ENCODE results near the gene OTUD7B.

The OTUD7B gene

GRCh38 chr1:149916193-149916897, 94.2 kb downstream of the OTUD7B start:
- no peak for DNase-seq (ENCODE audit: low read depth)

GRCh38 chr1:149915429-149916192, 94.9 kb downstream of the OTUD7B start:
- no peak for DNase-seq (ENCODE audit: low read depth)

- no peak for DNase-seq (ENCODE audit: low read depth)
These were observed 96.0 kb downstream of the OTUD7B start for GRCh38 chr1:149914545-149914944.

GRCh38 chr1:149906570-149907075, 103.9 kb downstream of the OTUD7B start:
- DNase-seq (ENCODE audit: low read depth) = no peak

GRCh38 chr1:149903836-149904491, 106.6 kb downstream of the OTUD7B start:
- no peak for DNase-seq (ENCODE audit: low read depth)

GRCh38 chr1:149899460-149900284, 110.9 kb downstream of the OTUD7B start, which contains the start of gene BOLA1:
BOLA1 (plus strand) TSS chr1:149899568; CDS start chr1:149900060, 492 bp downstream.
- peak; percentile 64 for DNase-seq (ENCODE audit: low read depth)

GRCh38 chr1:149896575-149896974, 114.0 kb downstream of the OTUD7B start:
- DNase-seq (ENCODE audit: low read depth) = no peak

- DNase-seq (ENCODE audit: low read depth) = no peak
These were observed 121.6 kb downstream of the OTUD7B start for GRCh38 chr1:149888999-149889289.

GRCh38 chr1:149888247-149888998, 122.1 kb downstream of the OTUD7B start:
- peak; percentile 42 for DNase-seq (ENCODE audit: low read depth)

Data from stimulated activated CD8-positive, alpha-beta memory T cell treated with anti-CD3 and anti-CD28 coated beads, Interleukin-12 subunit alpha, Interleukin-12 subunit beta, amount 100 ng/mL, for 1 hour (primary cell).